ENCODE results near the gene DCAF4. TPM values are rescaled to one million over a fixed set of nuclear protein-coding genes. Genes with fewer than 3 reads are reported as not detected.
A peak's percentile ranks its signal among the peaks of the same experiment; 100 is the strongest.

Gene DCAF4
- total RNA-seq, 1 donor from 2014 or later: 0.64 TPM

GRCh38 chr14:72904218-72904617 is 22.0 kb upstream of the DCAF4 start:
- Histone ChIP-seq H3K27ac (no peak overlapping the region), H3K36me3 (no peaks in the 10 kb centered on the region), H3K27me3 (no peaks in the 10 kb centered on the region), H3K4me3 (no peak overlapping the region), H3K9me3 (no peaks in the 10 kb centered on the region), H3K4me1 (peaks cover 4 to 17% of the 10 kb centered on the region in 2 donors)
- intact Hi-C loops (cut with DNase I): loop anchor here (10.0 kb wide), 1 partner anchor 189 kb away; no protein-coding TSS in a partner anchor
- TF ChIP-seq, protein P1, sequence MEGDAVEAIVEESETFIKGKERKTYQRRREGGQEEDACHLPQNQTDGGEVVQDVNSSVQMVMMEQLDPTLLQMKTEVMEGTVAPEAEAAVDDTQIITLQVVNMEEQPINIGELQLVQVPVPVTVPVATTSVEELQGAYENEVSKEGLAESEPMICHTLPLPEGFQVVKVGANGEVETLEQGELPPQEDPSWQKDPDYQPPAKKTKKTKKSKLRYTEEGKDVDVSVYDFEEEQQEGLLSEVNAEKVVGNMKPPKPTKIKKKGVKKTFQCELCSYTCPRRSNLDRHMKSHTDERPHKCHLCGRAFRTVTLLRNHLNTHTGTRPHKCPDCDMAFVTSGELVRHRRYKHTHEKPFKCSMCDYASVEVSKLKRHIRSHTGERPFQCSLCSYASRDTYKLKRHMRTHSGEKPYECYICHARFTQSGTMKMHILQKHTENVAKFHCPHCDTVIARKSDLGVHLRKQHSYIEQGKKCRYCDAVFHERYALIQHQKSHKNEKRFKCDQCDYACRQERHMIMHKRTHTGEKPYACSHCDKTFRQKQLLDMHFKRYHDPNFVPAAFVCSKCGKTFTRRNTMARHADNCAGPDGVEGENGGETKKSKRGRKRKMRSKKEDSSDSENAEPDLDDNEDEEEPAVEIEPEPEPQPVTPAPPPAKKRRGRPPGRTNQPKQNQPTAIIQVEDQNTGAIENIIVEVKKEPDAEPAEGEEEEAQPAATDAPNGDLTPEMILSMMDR (IDR thresholded peaks at IDR 0.05): no peak
- DNase-seq (ENCODE audit: low spot score in 2 of 2): no peak

- Histone ChIP-seq H3K4me1 (peaks cover 4 to 17% of the 10 kb centered on the region in 2 donors), H3K9me3 (no peaks in the 10 kb centered on the region), H3K27me3 (no peaks in the 10 kb centered on the region), H3K4me3 (no peak overlapping the region), H3K27ac (no peak overlapping the region), H3K36me3 (no peaks in the 10 kb centered on the region)
- DNase-seq (ENCODE audit: low spot score in 2 of 2): peak in 1 of 2 donors; percentile 78
- TF ChIP-seq, protein P1 (IDR thresholded peaks at IDR 0.05): peak; percentile 87 to 95 (median 90)
- intact Hi-C loops (cut with DNase I): loop anchor here (1.0 to 10.0 kb wide), 5 partner anchors 42 to 388 kb away; no protein-coding TSS in a partner anchor
Observed at GRCh38 chr14:72904840-72905561, 21.3 kb upstream of the DCAF4 start.

- no peak overlapping the region for H3K4me3 ChIP-seq
- H3K9me3 ChIP-seq: no peaks in the 10 kb centered on the region
- H3K36me3 ChIP-seq: no peaks in the 10 kb centered on the region
- TF ChIP-seq, protein P1 (IDR thresholded peaks at IDR 0.05): no peak
- H3K27ac ChIP-seq: no peak overlapping the region
- no peak for DNase-seq (ENCODE audit: low spot score in 2 of 2)
- H3K4me1 ChIP-seq: peaks cover 4 to 17% of the 10 kb centered on the region in 2 donors
- no peaks in the 10 kb centered on the region for H3K27me3 ChIP-seq
- intact Hi-C loops (cut with DNase I): loop anchor here (2.0 to 10.0 kb wide), 5 partner anchors 20 to 349 kb away; partner anchors contain the start of gene DCAF4
Observed at GRCh38 chr14:72906316-72906715, 19.9 kb upstream of the DCAF4 start.

- intact Hi-C loops (cut with DNase I): loop anchor here (2.0 to 10.0 kb wide), 5 partner anchors 20 to 350 kb away; partner anchors contain the start of gene DCAF4
- Histone ChIP-seq H3K4me1 (peaks cover 4 to 17% of the 10 kb centered on the region in 2 donors), H3K4me3 (no peak overlapping the region), H3K9me3 (no peaks in the 10 kb centered on the region), H3K27ac (no peak overlapping the region), H3K27me3 (no peaks in the 10 kb centered on the region), H3K36me3 (no peaks in the 10 kb centered on the region)
- TF ChIP-seq, protein P1 (IDR thresholded peaks at IDR 0.05): no peak
- no peak for DNase-seq (ENCODE audit: low spot score in 2 of 2)
Observed at GRCh38 chr14:72906879-72907278, 19.4 kb upstream of the DCAF4 start.

DNA sequence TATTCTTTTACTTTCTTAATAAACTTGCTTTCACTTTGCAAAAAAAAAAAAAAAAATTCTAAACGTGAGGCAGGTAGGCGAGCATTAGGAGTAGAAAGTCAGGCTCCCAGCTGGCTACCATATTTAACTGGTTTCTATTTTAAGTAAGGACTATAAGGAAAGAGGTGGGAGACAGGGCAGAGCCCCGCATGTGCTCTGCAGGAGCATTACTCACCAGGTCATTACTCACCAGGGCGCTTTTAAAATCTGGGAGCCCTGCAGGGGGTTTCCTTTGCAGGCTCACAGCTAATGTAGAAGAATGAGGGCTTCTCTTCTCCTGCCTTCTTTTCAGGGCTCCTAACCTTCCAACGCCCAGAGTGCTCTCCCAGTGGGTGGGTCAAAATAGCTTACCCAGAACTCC is 18.4 kb upstream of the DCAF4 start:
- Histone ChIP-seq H3K4me1 (peaks cover 4 to 17% of the 10 kb centered on the region in 2 donors), H3K4me3 (no peak overlapping the region), H3K27ac (no peak overlapping the region), H3K9me3 (no peaks in the 10 kb centered on the region), H3K27me3 (no peaks in the 10 kb centered on the region), H3K36me3 (no peaks in the 10 kb centered on the region)
- intact Hi-C loops (cut with DNase I): loop anchor here (2.0 to 10.0 kb wide), 5 partner anchors 19 to 351 kb away; partner anchors contain the start of gene DCAF4
- TF ChIP-seq, protein P1 (IDR thresholded peaks at IDR 0.05): no peak
- no peak for DNase-seq (ENCODE audit: low spot score in 2 of 2)
